ENCODE results near the gene OR5B21. TPM values are rescaled to one million over a fixed set of nuclear protein-coding genes. Genes with fewer than 3 reads are reported as not detected.

The OR5B21 gene
- total RNA-seq = not detected

GRCh38 chr11:58508005-58508404 lies at the start of gene OR5B21:
OR5B21 (minus strand) TSS chr11:58508105; CDS start chr11:58508105, 0 bp downstream.
- no peak for DNase-seq (ENCODE audit: low spot score)

GRCh38 chr11:58549644-58550043 lies 41.7 kb upstream of the OR5B21 start:
- no peak for DNase-seq (ENCODE audit: low spot score)

GRCh38 chr11:58546841-58547240 lies 38.9 kb upstream of the OR5B21 start:
- no peak for DNase-seq (ENCODE audit: low spot score)

GRCh38 chr11:58531865-58532341 lies 24.0 kb upstream of the OR5B21 start:
- DNase-seq (ENCODE audit: low spot score) = no peak

GRCh38 chr11:58530236-58530635 lies 22.3 kb upstream of the OR5B21 start:
- DNase-seq (ENCODE audit: low spot score) = no peak

- no peak for DNase-seq (ENCODE audit: low spot score)
Measured at GRCh38 chr11:58527429-58527828, 19.5 kb upstream of the OR5B21 start.

GRCh38 chr11:58526721-58527120 lies 18.8 kb upstream of the OR5B21 start:
- no peak for DNase-seq (ENCODE audit: low spot score)

- no peak for DNase-seq (ENCODE audit: low spot score)
Measured at GRCh38 chr11:58525037-58525614, 17.2 kb upstream of the OR5B21 start.

- peak; percentile 67 for DNase-seq (ENCODE audit: low spot score)
Measured at GRCh38 chr11:58524232-58525036, 16.5 kb upstream of the OR5B21 start.

- DNase-seq (ENCODE audit: low spot score) = peak; percentile 20
Measured at GRCh38 chr11:58513747-58514367, 6.0 kb upstream of the OR5B21 start.

- no peak for DNase-seq (ENCODE audit: low spot score)
Measured at GRCh38 chr11:58511636-58512035, 3.7 kb upstream of the OR5B21 start.

- no peak for DNase-seq (ENCODE audit: low spot score)
Measured at GRCh38 chr11:58509748-58510147, 1.8 kb upstream of the OR5B21 start.

- no peak for DNase-seq (ENCODE audit: low spot score)
Measured at GRCh38 chr11:58508814-58509213, 909 bp upstream of the OR5B21 start.

GRCh38 chr11:58507355-58507754 lies 550 bp downstream of the OR5B21 start:
- no peak for DNase-seq (ENCODE audit: low spot score)

- no peak for DNase-seq (ENCODE audit: low spot score)
Measured at GRCh38 chr11:58506935-58507334, 970 bp downstream of the OR5B21 start.

GRCh38 chr11:58505849-58506248 lies 2.1 kb downstream of the OR5B21 start:
- no peak for DNase-seq (ENCODE audit: low spot score)

GRCh38 chr11:58504232-58504631 lies 3.7 kb downstream of the OR5B21 start:
- no peak for DNase-seq (ENCODE audit: low spot score)

- DNase-seq (ENCODE audit: low spot score) = no peak
Measured at GRCh38 chr11:58503361-58503856, 4.5 kb downstream of the OR5B21 start.

- DNase-seq (ENCODE audit: low spot score) = no peak
Measured at GRCh38 chr11:58502004-58502403, 5.9 kb downstream of the OR5B21 start.

GRCh38 chr11:58498464-58498863 lies 9.4 kb downstream of the OR5B21 start:
- no peak for DNase-seq (ENCODE audit: low spot score)

GRCh38 chr11:58497951-58498350 lies 10.0 kb downstream of the OR5B21 start:
- DNase-seq (ENCODE audit: low spot score) = no peak

- DNase-seq (ENCODE audit: low spot score) = no peak
Measured at GRCh38 chr11:58495906-58496305, 12.0 kb downstream of the OR5B21 start.

- no peak for DNase-seq (ENCODE audit: low spot score)
Measured at GRCh38 chr11:58494101-58494500, 13.8 kb downstream of the OR5B21 start.

All from mucosa of gallbladder (tissue), 1 donor.